ENCODE data around the gene CNKSR1. TPM values are rescaled to one million over a fixed set of nuclear protein-coding genes. Genes with fewer than 3 reads are reported as not detected.

The CNKSR1 gene
- 10 to 100 TPM; 20.4 to 98.5 (median 43.1) TPM for total RNA-seq

- Histone ChIP-seq H3K4me1 (peaks cover 0 to 8% (median 2%) of the 10 kb centered on the region in 4 donors), H3K27ac (peak within 1 kb of the TSS; percentile 41 to 74 (median 58)), H3K27me3 (no peaks in the 10 kb centered on the region), H3K36me3 (peaks cover 0 to 12% (median 2%) of the 10 kb centered on the region in 4 donors), H3K9me3 (no peaks in the 10 kb centered on the region), H3K4me3 (peak within 1 kb of the TSS in 3 of 4 donors; percentile 41 to 42 (median 42))
- ATAC-seq (ENCODE audit: low FRiP score in 2 of 2) = peak; percentile 81 to 95
- DNase-seq = peak; percentile 90 to 91
- WGBS, 2 donors = 46 to 47% methylated on average over 5 to 21 of the region's 21 CpGs
- TF ChIP-seq POLR2AphosphoS5 (IDR thresholded peaks at IDR 0.05) (peak in 1 of 2 donors; percentile 42), EP300 (IDR thresholded peaks at IDR 0.05) (no peak), POLR2A (IDR thresholded peaks at IDR 0.05) (peak in 2 of 4 donors; percentile 40 to 66)
- TF ChIP-seq, protein P1, sequence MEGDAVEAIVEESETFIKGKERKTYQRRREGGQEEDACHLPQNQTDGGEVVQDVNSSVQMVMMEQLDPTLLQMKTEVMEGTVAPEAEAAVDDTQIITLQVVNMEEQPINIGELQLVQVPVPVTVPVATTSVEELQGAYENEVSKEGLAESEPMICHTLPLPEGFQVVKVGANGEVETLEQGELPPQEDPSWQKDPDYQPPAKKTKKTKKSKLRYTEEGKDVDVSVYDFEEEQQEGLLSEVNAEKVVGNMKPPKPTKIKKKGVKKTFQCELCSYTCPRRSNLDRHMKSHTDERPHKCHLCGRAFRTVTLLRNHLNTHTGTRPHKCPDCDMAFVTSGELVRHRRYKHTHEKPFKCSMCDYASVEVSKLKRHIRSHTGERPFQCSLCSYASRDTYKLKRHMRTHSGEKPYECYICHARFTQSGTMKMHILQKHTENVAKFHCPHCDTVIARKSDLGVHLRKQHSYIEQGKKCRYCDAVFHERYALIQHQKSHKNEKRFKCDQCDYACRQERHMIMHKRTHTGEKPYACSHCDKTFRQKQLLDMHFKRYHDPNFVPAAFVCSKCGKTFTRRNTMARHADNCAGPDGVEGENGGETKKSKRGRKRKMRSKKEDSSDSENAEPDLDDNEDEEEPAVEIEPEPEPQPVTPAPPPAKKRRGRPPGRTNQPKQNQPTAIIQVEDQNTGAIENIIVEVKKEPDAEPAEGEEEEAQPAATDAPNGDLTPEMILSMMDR (IDR thresholded peaks at IDR 0.05) = peak in 1 of 6 experiments; percentile 38
Observed at GRCh38 chr1:26177182-26177684, at the start of gene CNKSR1. Gene CNKSR1, plus strand, starts transcription at chr1:26177491. Its CDS starts 57 bp downstream, at chr1:26177548.

- WGBS, 2 donors = 92 to 96% methylated on average over 4 of the region's 4 CpGs
- no peak for DNase-seq
- no peak for TF ChIP-seq POLR2A (IDR thresholded peaks at IDR 0.05)
- TF ChIP-seq POLR2AphosphoS5 (IDR thresholded peaks at IDR 0.05) = no peak
- TF ChIP-seq EP300 (IDR thresholded peaks at IDR 0.05) = no peak
- TF ChIP-seq, protein P1 (IDR thresholded peaks at IDR 0.05) = no peak
- H3K9me3 ChIP-seq = no peaks in the 10 kb centered on the region
- peaks cover 18 to 29% (median 25%) of the 10 kb centered on the region in 4 donors for H3K4me1 ChIP-seq
- no peak overlapping the region for H3K27ac ChIP-seq
- no peak overlapping the region for H3K4me3 ChIP-seq
- no peak for ATAC-seq (ENCODE audit: low FRiP score in 2 of 2)
- no peaks in the 10 kb centered on the region for H3K27me3 ChIP-seq
- H3K36me3 ChIP-seq = no peaks in the 10 kb centered on the region
Observed at GRCh38 chr1:26129778-26130177, 47.5 kb upstream of the CNKSR1 start.

DNA sequence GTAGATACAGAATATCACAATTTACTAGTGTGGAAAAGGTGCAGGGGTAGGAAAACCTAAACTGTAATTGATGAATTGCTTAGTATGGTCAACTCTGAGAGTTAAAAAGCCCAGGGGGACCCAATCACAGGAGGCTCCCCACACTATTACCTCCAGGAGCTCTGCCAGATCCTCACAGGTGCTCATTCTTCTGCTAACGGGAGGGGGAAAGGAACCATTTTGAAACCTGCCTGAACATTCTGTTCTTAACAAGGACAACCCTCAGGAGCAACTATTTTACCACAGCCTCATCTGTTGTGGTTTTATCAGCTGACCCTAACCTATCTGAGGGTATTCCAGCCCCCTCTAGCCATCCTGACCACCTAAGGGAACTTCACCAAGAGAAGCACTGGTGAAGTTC is 46.6 kb upstream of the CNKSR1 start:
- no peak overlapping the region for H3K4me3 ChIP-seq
- no peak for DNase-seq
- no peaks in the 10 kb centered on the region for H3K36me3 ChIP-seq
- WGBS, 2 donors = 75% methylated on average over 1 of the region's 1 CpG; no CpG with 5 or more reads in 1 of the 2 donors
- H3K9me3 ChIP-seq = no peaks in the 10 kb centered on the region
- H3K27ac ChIP-seq = no peak overlapping the region
- no peaks in the 10 kb centered on the region for H3K27me3 ChIP-seq
- H3K4me1 ChIP-seq = peaks cover 18 to 24% (median 21%) of the 10 kb centered on the region in 4 donors
- TF ChIP-seq POLR2A (IDR thresholded peaks at IDR 0.05) = no peak
- no peak for TF ChIP-seq POLR2AphosphoS5 (IDR thresholded peaks at IDR 0.05)
- no peak for TF ChIP-seq EP300 (IDR thresholded peaks at IDR 0.05)
- TF ChIP-seq, protein P1 (IDR thresholded peaks at IDR 0.05) = no peak
- no peak for ATAC-seq (ENCODE audit: low FRiP score in 2 of 2)

GRCh38 chr1:26132128-26132833 is 45.0 kb upstream of the CNKSR1 start:
- Histone ChIP-seq H3K27me3 (no peaks in the 10 kb centered on the region), H3K36me3 (no peaks in the 10 kb centered on the region), H3K9me3 (no peaks in the 10 kb centered on the region), H3K4me1 (peaks cover 5 to 12% (median 10%) of the 10 kb centered on the region in 4 donors), H3K27ac (no peak overlapping the region), H3K4me3 (no peak overlapping the region)
- WGBS, 2 donors = 91% methylated on average over 5 of the region's 5 CpGs
- TF ChIP-seq POLR2A (IDR thresholded peaks at IDR 0.05) = no peak
- TF ChIP-seq EP300 (IDR thresholded peaks at IDR 0.05) = no peak
- TF ChIP-seq, protein P1 (IDR thresholded peaks at IDR 0.05) = no peak
- TF ChIP-seq POLR2AphosphoS5 (IDR thresholded peaks at IDR 0.05) = no peak
- DNase-seq (no peak), ATAC-seq (ENCODE audit: low FRiP score in 2 of 2) (no peak)
